ENCODE measurements around the gene RYR3. TPM values are rescaled to one million over a fixed set of nuclear protein-coding genes. Genes with fewer than 3 reads are reported as not detected.

RYR3 gene
- total RNA-seq, 1 donor from 2014 or later, result 1.5 TPM

DNA sequence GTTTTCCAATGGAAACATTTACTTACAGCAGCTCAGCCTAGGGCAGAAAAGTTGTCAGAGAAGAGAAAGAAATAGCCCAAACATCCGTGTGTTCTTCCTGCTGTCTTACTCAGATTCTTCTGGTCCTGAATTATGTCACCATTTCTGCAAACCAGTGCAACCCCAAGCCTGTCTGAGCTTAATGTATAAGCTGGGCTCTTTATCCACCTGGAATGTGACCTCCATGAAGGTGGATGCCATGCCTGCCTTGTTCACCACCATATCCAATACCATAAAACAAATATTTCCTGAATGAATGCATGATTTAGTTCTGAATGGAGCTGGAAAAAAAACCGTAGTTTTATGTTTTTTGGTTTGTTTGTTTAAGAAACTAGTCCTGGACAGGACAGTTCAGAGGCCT lies 150.9 kb downstream of the RYR3 start:
- no peak for DNase-seq (ENCODE audit: low read depth)
- no peak overlapping the region for H3K4me3 Mint-ChIP-seq (ENCODE audit: unreplicated experiment)
- H3K4me2 ChIP-seq (ENCODE audit: low read length), result no peak overlapping the region
- H3K4me3 ChIP-seq (ENCODE audit: insufficient read depth, low read depth, low read length), result no peak overlapping the region
- H3K36me3 Mint-ChIP-seq (ENCODE audit: low read depth, unreplicated experiment), result no peaks in the 10 kb centered on the region
- TF ChIP-seq CTCF (IDR thresholded peaks at IDR 0.05; ENCODE audit: insufficient read depth, low read depth, low read length) (no peak), EZH2 (IDR thresholded peaks at IDR 0.05; ENCODE audit: insufficient read depth, low read length) (no peak)
- no peaks in the 10 kb centered on the region for H3K36me3 ChIP-seq (ENCODE audit: insufficient read depth, low read length)
- H3K27me3 Mint-ChIP-seq (ENCODE audit: low read depth, unreplicated experiment), result peaks cover 5% of the 10 kb centered on the region
- no peak overlapping the region for H2AFZ ChIP-seq (ENCODE audit: low read depth, low read length)
- H3K4me1 ChIP-seq (ENCODE audit: insufficient read depth, low read length), result no peaks in the 10 kb centered on the region
- no peaks in the 10 kb centered on the region for H4K20me1 ChIP-seq (ENCODE audit: insufficient read depth, low read length)
- H3K9ac ChIP-seq (ENCODE audit: low read length), result no peak overlapping the region
- H3K79me2 ChIP-seq (ENCODE audit: insufficient read depth, low read length), result no peaks in the 10 kb centered on the region
- H3K4me1 Mint-ChIP-seq (ENCODE audit: low read depth, unreplicated experiment), result peaks cover 8% of the 10 kb centered on the region
- no peak overlapping the region for H3K27ac Mint-ChIP-seq (ENCODE audit: unreplicated experiment)
- no peaks in the 10 kb centered on the region for H3K9me3 ChIP-seq (ENCODE audit: insufficient read depth, low read depth, low read length)
- no peaks in the 10 kb centered on the region for H3K9me3 Mint-ChIP-seq (ENCODE audit: unreplicated experiment)
- no peak overlapping the region for H3K27ac ChIP-seq (ENCODE audit: low read depth, low read length)
- FAIRE-seq, result no peak
- H3K27me3 ChIP-seq (ENCODE audit: insufficient read depth, low read length), result no peaks in the 10 kb centered on the region

- no peaks in the 10 kb centered on the region for H3K36me3 ChIP-seq (ENCODE audit: insufficient read depth, low read length)
- FAIRE-seq, result no peak
These were observed 156.5 kb downstream of the RYR3 start for GRCh38 chr15:33467146-33467815.

More at GRCh38 chr15:33467146-33467815, 156.5 kb downstream of the RYR3 start:
- no peaks in the 10 kb centered on the region for H3K9me3 ChIP-seq (ENCODE audit: insufficient read depth, low read depth, low read length)
- no peak overlapping the region for H3K4me2 ChIP-seq (ENCODE audit: low read length)
- H2AFZ ChIP-seq (ENCODE audit: low read depth, low read length), result no peak overlapping the region
- Mint-ChIP-seq H3K4me3 (ENCODE audit: unreplicated experiment) (no peak overlapping the region), H3K27me3 (ENCODE audit: low read depth, unreplicated experiment) (peaks cover 5% of the 10 kb centered on the region), H3K4me1 (ENCODE audit: low read depth, unreplicated experiment) (no peaks in the 10 kb centered on the region), H3K36me3 (ENCODE audit: low read depth, unreplicated experiment) (no peaks in the 10 kb centered on the region), H3K27ac (ENCODE audit: unreplicated experiment) (no peak overlapping the region), H3K9me3 (ENCODE audit: unreplicated experiment) (no peaks in the 10 kb centered on the region)
- H3K27ac ChIP-seq (ENCODE audit: low read depth, low read length), result no peak overlapping the region
- no peaks in the 10 kb centered on the region for H4K20me1 ChIP-seq (ENCODE audit: insufficient read depth, low read length)
- H3K9ac ChIP-seq (ENCODE audit: low read length), result no peak overlapping the region
- DNase-seq (ENCODE audit: low read depth), result no peak
- H3K79me2 ChIP-seq (ENCODE audit: insufficient read depth, low read length), result no peaks in the 10 kb centered on the region
- TF ChIP-seq EZH2 (IDR thresholded peaks at IDR 0.05; ENCODE audit: insufficient read depth, low read length), result no peak
- TF ChIP-seq CTCF (IDR thresholded peaks at IDR 0.05; ENCODE audit: insufficient read depth, low read depth, low read length), result no peak
- no peaks in the 10 kb centered on the region for H3K4me1 ChIP-seq (ENCODE audit: insufficient read depth, low read length)
- H3K27me3 ChIP-seq (ENCODE audit: insufficient read depth, low read length), result no peaks in the 10 kb centered on the region
- no peak overlapping the region for H3K4me3 ChIP-seq (ENCODE audit: insufficient read depth, low read depth, low read length)

Data from astrocyte (in vitro differentiated cells and primary cell).